Measurements from ENCODE around the gene SWSAP1. TPM values are rescaled to one million over a fixed set of nuclear protein-coding genes. Genes with fewer than 3 reads are reported as not detected.
A peak's percentile ranks its signal among the peaks of the same experiment; 100 is the strongest.

SWSAP1 gene
- total RNA-seq, 1 experiment from 2014 or later: 4.8 TPM

DNA sequence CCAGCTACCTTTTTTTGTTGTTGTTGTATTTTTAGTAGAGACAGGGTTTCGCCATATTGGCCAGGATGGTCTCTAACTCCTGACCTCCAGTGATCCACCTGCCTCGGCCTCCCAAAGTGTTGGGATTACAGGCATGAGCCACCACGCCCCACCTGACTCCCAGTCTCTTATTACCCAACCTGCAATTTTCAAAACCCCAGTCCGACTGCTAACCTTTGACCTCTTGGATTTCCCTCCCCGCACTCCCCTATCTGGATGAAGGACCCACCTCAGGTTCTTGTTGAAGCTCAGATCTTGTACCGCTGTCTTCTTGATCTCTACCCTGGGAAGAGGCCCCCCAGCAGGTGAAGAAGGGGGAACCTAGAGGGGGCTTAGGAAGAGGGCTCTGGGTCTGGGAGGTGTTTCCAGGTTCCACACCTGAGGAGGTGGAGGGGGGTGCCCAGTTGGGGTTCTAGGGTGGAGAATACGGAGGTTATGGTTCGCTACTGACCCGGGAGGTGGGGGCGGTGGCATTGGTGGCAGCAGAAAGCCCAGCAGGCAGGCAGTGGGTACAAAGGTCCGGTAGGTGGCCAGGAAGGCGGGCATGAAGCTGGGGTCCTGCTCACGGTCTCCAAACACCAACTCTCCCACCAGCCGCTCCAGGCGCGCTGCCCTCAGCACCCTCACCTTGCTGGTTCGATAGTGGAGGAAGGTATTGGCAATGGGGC lies 42.0 kb downstream of the SWSAP1 start:
- peaks cover 12% of the 10 kb centered on the region; the same call in 1 of the 2 replicates for H3K4me1 ChIP-seq (replicated peaks; ENCODE audit: insufficient read depth)
- no peaks in the 10 kb centered on the region for H3K27me3 ChIP-seq (ENCODE audit: insufficient read depth, low read depth)
- intact Hi-C loops (cut with micrococcal nuclease; ENCODE audit: unreplicated experiment): no loop called here
- H3K4me3 ChIP-seq: no peak overlapping the region
- no peaks in the 10 kb centered on the region for H4K20me1 ChIP-seq (ENCODE audit: insufficient read depth)
- no peak overlapping the region for H3K4me2 ChIP-seq
- H2AFZ ChIP-seq: no peak overlapping the region
- peaks cover 48% of the 10 kb centered on the region for H3F3A ChIP-seq (ENCODE audit: insufficient read depth, low read depth)
- POLR2A ChIA-PET (ENCODE audit: unreplicated experiment): no interaction called here
- H3K9me3 ChIP-seq (ENCODE audit: insufficient read depth, low read depth): no peaks in the 10 kb centered on the region
- CTCF ChIA-PET: interaction anchor here (0.6 kb wide), 1 partner anchor 15 kb away, joined by 8 read pairs; no protein-coding TSS in a partner anchor
- no peak for DNase-seq
- peaks cover 16% of the 10 kb centered on the region for H3K79me2 ChIP-seq (ENCODE audit: low read depth)
- peaks cover 15% of the 10 kb centered on the region for H3K36me3 ChIP-seq (ENCODE audit: low read depth)
- no peaks in the 10 kb centered on the region for H3K9me2 ChIP-seq (ENCODE audit: insufficient read depth)
- no TSS peak for BruUV-seq (replicated peaks)
- TF ChIP-seq EZH2 (IDR thresholded peaks at IDR 0.05; ENCODE audit: low read depth): no peak
- TF ChIP-seq, protein P1, sequence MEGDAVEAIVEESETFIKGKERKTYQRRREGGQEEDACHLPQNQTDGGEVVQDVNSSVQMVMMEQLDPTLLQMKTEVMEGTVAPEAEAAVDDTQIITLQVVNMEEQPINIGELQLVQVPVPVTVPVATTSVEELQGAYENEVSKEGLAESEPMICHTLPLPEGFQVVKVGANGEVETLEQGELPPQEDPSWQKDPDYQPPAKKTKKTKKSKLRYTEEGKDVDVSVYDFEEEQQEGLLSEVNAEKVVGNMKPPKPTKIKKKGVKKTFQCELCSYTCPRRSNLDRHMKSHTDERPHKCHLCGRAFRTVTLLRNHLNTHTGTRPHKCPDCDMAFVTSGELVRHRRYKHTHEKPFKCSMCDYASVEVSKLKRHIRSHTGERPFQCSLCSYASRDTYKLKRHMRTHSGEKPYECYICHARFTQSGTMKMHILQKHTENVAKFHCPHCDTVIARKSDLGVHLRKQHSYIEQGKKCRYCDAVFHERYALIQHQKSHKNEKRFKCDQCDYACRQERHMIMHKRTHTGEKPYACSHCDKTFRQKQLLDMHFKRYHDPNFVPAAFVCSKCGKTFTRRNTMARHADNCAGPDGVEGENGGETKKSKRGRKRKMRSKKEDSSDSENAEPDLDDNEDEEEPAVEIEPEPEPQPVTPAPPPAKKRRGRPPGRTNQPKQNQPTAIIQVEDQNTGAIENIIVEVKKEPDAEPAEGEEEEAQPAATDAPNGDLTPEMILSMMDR (conservative IDR thresholded peaks at IDR 0.05): no peak
- no peak overlapping the region for H3K27ac ChIP-seq

DNA sequence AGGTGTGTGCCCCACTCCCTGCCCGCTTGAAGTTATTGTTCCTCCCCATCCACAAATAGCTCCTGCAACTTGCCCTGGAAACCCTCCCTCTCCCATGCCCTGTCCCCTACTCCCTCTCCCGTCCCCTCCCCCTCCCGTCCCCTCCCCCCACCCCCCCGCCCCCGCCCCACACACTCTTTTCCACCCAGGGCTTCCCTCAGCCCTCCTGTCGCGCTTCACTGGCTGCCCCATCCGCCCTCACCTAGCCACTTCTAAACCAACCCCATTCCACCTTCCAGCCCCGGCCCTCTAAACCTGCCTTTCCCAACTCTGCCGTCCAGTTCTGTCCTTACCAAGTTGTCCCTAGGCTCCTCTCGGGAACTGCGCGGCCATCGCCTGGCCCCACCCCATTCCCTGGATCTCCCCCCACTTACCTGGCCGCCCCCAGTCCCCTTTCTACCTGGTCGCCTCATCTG lies 43.7 kb downstream of the SWSAP1 start:
- DNase-seq: no peak
- TF ChIP-seq EZH2 (IDR thresholded peaks at IDR 0.05; ENCODE audit: low read depth): no peak
- TF ChIP-seq, protein P1 (conservative IDR thresholded peaks at IDR 0.05): no peak
- Histone ChIP-seq H3K79me2 (ENCODE audit: low read depth) (peaks cover 16% of the 10 kb centered on the region), H2AFZ (peak overlapping the region; percentile 91), H3K27ac (peak overlapping the region; percentile 53), H4K20me1 (ENCODE audit: insufficient read depth) (no peaks in the 10 kb centered on the region), H3K4me3 (peak overlapping the region; percentile 96), H3K36me3 (ENCODE audit: low read depth) (peaks cover 15% of the 10 kb centered on the region), H3K4me2 (peak overlapping the region; percentile 75), H3F3A (ENCODE audit: insufficient read depth, low read depth) (peaks cover 58% of the 10 kb centered on the region), H3K9me2 (ENCODE audit: insufficient read depth) (no peaks in the 10 kb centered on the region), H3K27me3 (ENCODE audit: insufficient read depth, low read depth) (no peaks in the 10 kb centered on the region), H3K4me1 (replicated peaks; ENCODE audit: insufficient read depth) (peaks cover 21% of the 10 kb centered on the region), H3K9me3 (ENCODE audit: insufficient read depth, low read depth) (no peaks in the 10 kb centered on the region)
- BruUV-seq (replicated peaks): no TSS peak
- intact Hi-C loops (cut with micrococcal nuclease; ENCODE audit: unreplicated experiment): no loop called here
- POLR2A ChIA-PET (ENCODE audit: unreplicated experiment): interaction anchor here (0.5 to 0.8 kb wide), 5 partner anchors 12 to 276 kb away, joined by 3 to 8 read pairs (median 6); partner anchors contain the start of gene ECSIT
- CTCF ChIA-PET: interaction anchor here (0.6 kb wide), 2 partner anchors 34 to 107 kb away, joined by 4 to 5 read pairs; partner anchors contain the start of gene EPOR

DNA sequence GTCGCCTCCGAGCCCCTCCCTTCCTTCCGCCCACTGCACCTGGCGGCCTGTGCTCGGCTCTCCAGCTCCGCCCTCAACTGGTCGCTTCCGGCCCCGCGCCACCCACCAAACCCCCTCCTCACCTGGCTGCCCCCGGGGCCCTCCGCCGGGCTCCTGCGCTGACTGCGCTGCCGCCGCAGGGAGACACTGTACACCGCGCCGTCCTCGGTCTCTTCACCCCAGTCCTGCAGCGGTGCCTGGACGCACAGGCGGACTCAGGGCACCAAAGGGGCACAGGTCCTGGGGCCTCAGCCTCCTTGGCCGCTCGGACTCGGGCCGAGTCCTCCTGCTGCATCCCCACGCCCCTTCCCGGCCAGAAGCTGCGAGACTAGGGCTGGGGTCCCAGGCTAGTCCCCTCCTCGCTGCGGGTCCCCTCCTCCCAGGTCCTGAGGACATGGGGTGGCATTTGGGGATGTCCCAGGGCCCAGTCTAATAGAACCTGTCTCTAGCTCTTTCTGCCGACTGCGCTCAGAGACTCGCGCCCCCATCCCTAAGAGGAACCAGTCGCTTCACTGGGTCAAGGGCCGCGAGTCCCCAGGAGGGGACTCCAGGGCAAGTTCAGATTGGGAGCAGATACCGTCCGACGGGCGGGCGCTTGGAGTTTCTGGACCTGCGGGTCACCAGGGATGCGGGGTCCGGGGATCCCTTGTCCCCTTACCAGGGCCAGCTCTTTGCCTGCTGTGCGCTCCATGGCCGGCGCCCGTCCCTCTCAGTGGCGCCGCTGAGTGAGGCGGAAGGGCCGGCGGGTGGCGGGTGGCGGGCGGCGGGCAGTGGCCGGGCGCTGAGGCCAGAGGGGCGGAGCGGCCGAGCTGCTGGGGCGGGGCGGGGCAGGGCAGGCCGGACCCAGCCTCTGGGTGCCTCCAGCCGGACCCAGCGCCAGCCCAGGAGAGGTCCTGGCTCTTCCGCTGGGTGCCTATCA lies 44.4 kb downstream of the SWSAP1 start, which contains the start of gene RGL3:
TSS of gene RGL3 (minus strand) at position 766 of the 958 bp plus-strand sequence. CDS start at position 730, 36 bp downstream.
- Histone ChIP-seq H3K79me2 (ENCODE audit: low read depth) (peaks cover 16% of the 10 kb centered on the region), H3K36me3 (ENCODE audit: low read depth) (peaks cover 15% of the 10 kb centered on the region), H3K9me3 (ENCODE audit: insufficient read depth, low read depth) (no peaks in the 10 kb centered on the region), H3K4me1 (replicated peaks; ENCODE audit: insufficient read depth) (peaks cover 23% of the 10 kb centered on the region), H4K20me1 (ENCODE audit: insufficient read depth) (no peaks in the 10 kb centered on the region), H2AFZ (peak within 1 kb of the TSS; percentile 91), H3K4me2 (peak within 1 kb of the TSS; percentile 75), H3K4me3 (peak within 1 kb of the TSS; percentile 96), H3F3A (ENCODE audit: insufficient read depth, low read depth) (peaks cover 63% of the 10 kb centered on the region), H3K9me2 (ENCODE audit: insufficient read depth) (no peaks in the 10 kb centered on the region), H3K27ac (peak within 1 kb of the TSS; percentile 53), H3K27me3 (ENCODE audit: insufficient read depth, low read depth) (no peaks in the 10 kb centered on the region)
- ChIA-PET POLR2A (ENCODE audit: unreplicated experiment) (interaction anchor here (0.5 to 0.8 kb wide), 7 partner anchors 12 to 277 kb away, joined by 3 to 20 read pairs (median 6); partner anchors contain the start of gene ECSIT), CTCF (interaction anchor here (0.6 to 1.6 kb wide), 6 partner anchors 35 to 482 kb away, joined by 4 to 27 read pairs (median 6); partner anchors contain the start of gene EPOR)
- intact Hi-C loops (cut with micrococcal nuclease; ENCODE audit: unreplicated experiment): no loop called here
- peak; percentile 56 to 70 for DNase-seq
- TF ChIP-seq, protein P1 (conservative IDR thresholded peaks at IDR 0.05): no peak; the same call in 1 of the 2 replicates
- no peak for TF ChIP-seq EZH2 (IDR thresholded peaks at IDR 0.05; ENCODE audit: low read depth)
- TSS peak; percentile 83 for BruUV-seq (replicated peaks)
